Measurements from ENCODE around the gene LRRTM1. TPM values are rescaled to one million over a fixed set of nuclear protein-coding genes. Genes with fewer than 3 reads are reported as not detected.

LRRTM1 gene
- total RNA-seq, 1 experiment from 2014 or later, result not detected

GRCh38 chr2:80259292-80259691 is 45.3 kb downstream of the LRRTM1 start:
- no peaks in the 10 kb centered on the region for H3K36me3 Mint-ChIP-seq (ENCODE audit: insufficient read depth, unreplicated experiment)
- intact Hi-C loops (cut with micrococcal nuclease; ENCODE audit: unreplicated experiment), result no loop called here
- H3K27ac Mint-ChIP-seq (ENCODE audit: unreplicated experiment), result no peak overlapping the region
- BruUV-seq (replicated peaks), result no TSS peak
- no peak for DNase-seq
- no peak for TF ChIP-seq CTCF (IDR thresholded peaks at IDR 0.05; ENCODE audit: unreplicated experiment)
- no peak overlapping the region for H3K4me3 Mint-ChIP-seq (ENCODE audit: low read depth, unreplicated experiment)
- H3K27me3 Mint-ChIP-seq (ENCODE audit: unreplicated experiment), result no peaks in the 10 kb centered on the region
- peaks cover 3% of the 10 kb centered on the region for H3K9me3 Mint-ChIP-seq (ENCODE audit: low read depth, unreplicated experiment)
- no peaks in the 10 kb centered on the region for H3K4me1 Mint-ChIP-seq (ENCODE audit: low read depth, unreplicated experiment)
- CTCF ChIA-PET, result no interaction called here

DNA sequence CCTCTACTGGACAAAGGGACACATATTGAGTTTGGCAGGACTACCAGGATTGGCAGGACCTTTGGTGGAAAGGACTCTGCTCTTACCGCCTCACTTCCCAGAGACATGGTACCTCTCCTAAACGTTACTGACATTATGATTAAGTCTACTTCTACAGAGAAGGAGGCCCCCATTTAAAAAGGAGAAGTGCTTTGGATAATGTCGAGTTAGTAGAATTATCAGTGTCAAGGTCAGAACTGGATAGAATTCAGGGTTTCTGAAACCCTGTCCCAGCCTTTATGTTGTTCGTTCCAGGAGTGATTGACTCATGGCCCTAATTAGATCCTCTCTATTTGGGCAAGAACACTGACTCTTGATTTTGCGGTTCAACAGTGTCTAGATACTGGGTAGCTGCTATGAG is 45.8 kb downstream of the LRRTM1 start:
- Mint-ChIP-seq H3K9me3 (ENCODE audit: low read depth, unreplicated experiment) (peaks cover 3% of the 10 kb centered on the region), H3K4me1 (ENCODE audit: low read depth, unreplicated experiment) (no peaks in the 10 kb centered on the region), H3K4me3 (ENCODE audit: low read depth, unreplicated experiment) (no peak overlapping the region), H3K27me3 (ENCODE audit: unreplicated experiment) (no peaks in the 10 kb centered on the region), H3K27ac (ENCODE audit: unreplicated experiment) (no peak overlapping the region), H3K36me3 (ENCODE audit: insufficient read depth, unreplicated experiment) (no peaks in the 10 kb centered on the region)
- CTCF ChIA-PET, result no interaction called here
- BruUV-seq (replicated peaks), result no TSS peak
- intact Hi-C loops (cut with micrococcal nuclease; ENCODE audit: unreplicated experiment), result no loop called here
- no peak for TF ChIP-seq CTCF (IDR thresholded peaks at IDR 0.05; ENCODE audit: unreplicated experiment)
- DNase-seq, result no peak

GRCh38 chr2:80258341-80258740 is 46.2 kb downstream of the LRRTM1 start:
- intact Hi-C loops (cut with micrococcal nuclease; ENCODE audit: unreplicated experiment), result no loop called here
- BruUV-seq (replicated peaks), result no TSS peak
- no peaks in the 10 kb centered on the region for H3K4me1 Mint-ChIP-seq (ENCODE audit: low read depth, unreplicated experiment)
- CTCF ChIA-PET, result no interaction called here
- no peaks in the 10 kb centered on the region for H3K36me3 Mint-ChIP-seq (ENCODE audit: insufficient read depth, unreplicated experiment)
- H3K9me3 Mint-ChIP-seq (ENCODE audit: low read depth, unreplicated experiment), result peaks cover 3% of the 10 kb centered on the region
- no peak overlapping the region for H3K27ac Mint-ChIP-seq (ENCODE audit: unreplicated experiment)
- no peak for DNase-seq
- no peak overlapping the region for H3K4me3 Mint-ChIP-seq (ENCODE audit: low read depth, unreplicated experiment)
- H3K27me3 Mint-ChIP-seq (ENCODE audit: unreplicated experiment), result no peaks in the 10 kb centered on the region
- TF ChIP-seq CTCF (IDR thresholded peaks at IDR 0.05; ENCODE audit: unreplicated experiment), result no peak

DNA sequence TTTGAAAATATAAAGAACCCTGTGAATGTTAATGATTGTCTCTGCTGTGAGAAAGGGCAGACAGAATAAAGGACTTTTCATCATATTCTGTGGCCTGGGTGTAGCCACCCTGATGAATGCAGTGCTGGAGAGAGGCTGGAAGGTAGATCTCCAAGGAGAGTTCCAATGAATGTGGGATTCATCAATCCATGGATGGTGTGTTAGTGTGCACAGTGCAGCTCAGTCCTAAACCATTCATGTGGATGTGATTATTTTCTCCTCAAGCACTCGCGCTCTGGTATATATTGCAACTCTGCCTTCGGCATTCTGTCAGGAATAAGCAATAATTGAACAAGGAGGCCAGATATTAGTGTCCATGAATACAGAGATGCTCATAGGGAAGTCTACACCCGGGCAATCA is 47.1 kb downstream of the LRRTM1 start:
- no peak for DNase-seq
- BruUV-seq (replicated peaks), result no TSS peak
- intact Hi-C loops (cut with micrococcal nuclease; ENCODE audit: unreplicated experiment), result no loop called here
- Mint-ChIP-seq H3K36me3 (ENCODE audit: insufficient read depth, unreplicated experiment) (no peaks in the 10 kb centered on the region), H3K27me3 (ENCODE audit: unreplicated experiment) (no peaks in the 10 kb centered on the region), H3K27ac (ENCODE audit: unreplicated experiment) (no peak overlapping the region), H3K9me3 (ENCODE audit: low read depth, unreplicated experiment) (peaks cover 5% of the 10 kb centered on the region), H3K4me1 (ENCODE audit: low read depth, unreplicated experiment) (no peaks in the 10 kb centered on the region), H3K4me3 (ENCODE audit: low read depth, unreplicated experiment) (no peak overlapping the region)
- CTCF ChIA-PET, result interaction anchor here (0.6 kb wide), 1 partner anchor 18 kb away, joined by 3 read pairs; no protein-coding TSS in a partner anchor
- no peak for TF ChIP-seq CTCF (IDR thresholded peaks at IDR 0.05; ENCODE audit: unreplicated experiment)

DNA sequence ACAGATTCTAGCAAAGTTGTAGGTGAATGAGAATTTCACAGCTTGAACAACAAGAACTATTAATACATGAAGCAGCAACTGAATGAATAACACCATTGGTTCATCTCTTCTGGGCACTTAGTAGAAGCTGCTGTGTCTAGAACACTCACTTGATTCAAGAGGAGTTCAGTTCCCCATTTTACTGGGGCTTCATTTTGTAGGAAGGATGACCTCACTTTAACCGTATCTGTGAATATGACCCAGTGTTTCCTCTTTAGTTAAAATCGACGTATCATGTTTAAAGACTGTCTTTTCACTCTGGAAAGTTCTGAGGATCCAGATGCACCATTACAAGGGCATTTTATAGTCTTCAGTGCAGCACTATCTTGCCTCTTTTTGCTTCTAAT is 47.8 kb downstream of the LRRTM1 start:
- no peak for DNase-seq
- no TSS peak for BruUV-seq (replicated peaks)
- Mint-ChIP-seq H3K27ac (ENCODE audit: unreplicated experiment) (no peak overlapping the region), H3K27me3 (ENCODE audit: unreplicated experiment) (no peaks in the 10 kb centered on the region), H3K4me3 (ENCODE audit: low read depth, unreplicated experiment) (no peak overlapping the region), H3K4me1 (ENCODE audit: low read depth, unreplicated experiment) (no peaks in the 10 kb centered on the region), H3K36me3 (ENCODE audit: insufficient read depth, unreplicated experiment) (no peaks in the 10 kb centered on the region), H3K9me3 (ENCODE audit: low read depth, unreplicated experiment) (peaks cover 5% of the 10 kb centered on the region)
- TF ChIP-seq CTCF (IDR thresholded peaks at IDR 0.05; ENCODE audit: unreplicated experiment), result no peak
- intact Hi-C loops (cut with micrococcal nuclease; ENCODE audit: unreplicated experiment), result no loop called here
- CTCF ChIA-PET, result no interaction called here

Measured in Calu3 (cell line).